Hepatocyte (in vitro differentiated cells): ENCODE results near the gene PPP1R14B.
A peak's percentile ranks its signal among the peaks of the same experiment; 100 is the strongest.

ENCODE experiments used
- EZH2 ChIP-seq: fragments of 200-600 bp; sonication (generic); IDR thresholded peaks from 2 replicates; pipeline ENCODE4 v1.6.1; 2016; ENCODE audit warnings: antibody characterized with exemption, mild to moderate bottlenecking, borderline replicate concordance
- TF ChIP-seq, protein P1 (sequence below): fragments of 200-600 bp; sonication (generic); IDR thresholded peaks from 2 replicates; pipeline ENCODE4 v1.5.1; 2016; ENCODE audit warnings: antibody characterized with exemption, mild to moderate bottlenecking; ENCODE audit not compliant: poor library complexity

DNA sequence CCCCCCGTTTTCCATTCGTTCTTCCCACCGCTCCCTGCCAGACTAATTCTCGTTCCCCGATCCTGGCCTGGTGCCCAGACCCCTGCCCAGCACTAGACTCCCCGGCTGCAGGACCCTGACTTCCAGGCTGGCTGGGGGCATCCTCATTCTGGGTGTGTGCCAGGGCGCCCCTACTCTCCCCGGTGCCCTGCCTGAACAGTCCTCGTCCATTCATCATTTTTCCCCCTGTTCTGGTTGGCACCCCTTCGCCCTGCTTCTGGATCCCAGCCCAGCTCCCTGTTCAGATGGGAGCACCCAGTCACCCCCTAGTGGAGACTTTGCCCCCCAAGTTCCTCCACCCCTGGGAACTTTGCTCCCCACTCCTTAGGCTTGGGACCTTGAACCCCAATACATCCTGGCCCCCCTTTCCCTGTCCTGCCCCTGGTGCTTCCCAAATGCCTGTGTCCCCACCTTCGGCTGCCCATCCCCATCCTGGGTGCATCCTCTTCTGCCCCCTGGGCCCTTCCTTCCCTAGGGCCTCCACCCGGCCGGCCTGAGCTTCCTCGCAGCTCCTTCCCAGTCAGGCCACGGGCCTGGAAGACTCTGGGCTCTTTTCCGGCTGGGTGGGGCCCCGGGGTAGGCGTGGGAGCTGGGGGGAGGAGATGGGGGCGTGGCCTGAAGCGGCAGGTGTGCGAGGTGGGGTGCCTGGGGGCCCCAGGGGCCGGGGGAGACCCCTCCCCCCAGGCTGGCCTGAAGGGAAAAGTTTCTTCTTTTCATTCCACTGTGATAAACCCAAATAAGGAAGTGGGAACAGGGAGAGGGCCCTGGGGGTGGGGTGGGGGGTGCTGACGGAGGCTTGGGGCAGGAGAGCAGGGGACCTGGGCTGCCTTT is 5.5 kb upstream of the PPP1R14B start:
- TF ChIP-seq EZH2 = no peak
- TF ChIP-seq, protein P1, sequence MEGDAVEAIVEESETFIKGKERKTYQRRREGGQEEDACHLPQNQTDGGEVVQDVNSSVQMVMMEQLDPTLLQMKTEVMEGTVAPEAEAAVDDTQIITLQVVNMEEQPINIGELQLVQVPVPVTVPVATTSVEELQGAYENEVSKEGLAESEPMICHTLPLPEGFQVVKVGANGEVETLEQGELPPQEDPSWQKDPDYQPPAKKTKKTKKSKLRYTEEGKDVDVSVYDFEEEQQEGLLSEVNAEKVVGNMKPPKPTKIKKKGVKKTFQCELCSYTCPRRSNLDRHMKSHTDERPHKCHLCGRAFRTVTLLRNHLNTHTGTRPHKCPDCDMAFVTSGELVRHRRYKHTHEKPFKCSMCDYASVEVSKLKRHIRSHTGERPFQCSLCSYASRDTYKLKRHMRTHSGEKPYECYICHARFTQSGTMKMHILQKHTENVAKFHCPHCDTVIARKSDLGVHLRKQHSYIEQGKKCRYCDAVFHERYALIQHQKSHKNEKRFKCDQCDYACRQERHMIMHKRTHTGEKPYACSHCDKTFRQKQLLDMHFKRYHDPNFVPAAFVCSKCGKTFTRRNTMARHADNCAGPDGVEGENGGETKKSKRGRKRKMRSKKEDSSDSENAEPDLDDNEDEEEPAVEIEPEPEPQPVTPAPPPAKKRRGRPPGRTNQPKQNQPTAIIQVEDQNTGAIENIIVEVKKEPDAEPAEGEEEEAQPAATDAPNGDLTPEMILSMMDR = peak; percentile 34
